Peyer's patch (tissue), 4 donors: ENCODE measurements around the gene GAS6.

Experiments used
- POLR2A ChIP-seq, 2 donors: fragments of 450-650 bp; IDR thresholded peaks; one replicate each; pipeline ENCODE4 v1.5.1; 2017; ENCODE audit warnings: antibody characterized with exemption in 2 of 2, mild to moderate bottlenecking in 2 of 2, moderate library complexity in 2 of 2
- TF ChIP-seq, protein P1 (sequence below), 6 experiments: fragments of 450-650 bp in 4 of 6; fragments of 200-600 bp in 2 of 6; sonication (generic) in 1 of 6; IDR thresholded peaks; one replicate each; pipeline ENCODE4 v1.5.1; 2017 to 2019; ENCODE audit warnings: antibody characterized with exemption in 6 of 6, mild to moderate bottlenecking in 3 of 6, moderate library complexity in 1 of 6

DNA sequence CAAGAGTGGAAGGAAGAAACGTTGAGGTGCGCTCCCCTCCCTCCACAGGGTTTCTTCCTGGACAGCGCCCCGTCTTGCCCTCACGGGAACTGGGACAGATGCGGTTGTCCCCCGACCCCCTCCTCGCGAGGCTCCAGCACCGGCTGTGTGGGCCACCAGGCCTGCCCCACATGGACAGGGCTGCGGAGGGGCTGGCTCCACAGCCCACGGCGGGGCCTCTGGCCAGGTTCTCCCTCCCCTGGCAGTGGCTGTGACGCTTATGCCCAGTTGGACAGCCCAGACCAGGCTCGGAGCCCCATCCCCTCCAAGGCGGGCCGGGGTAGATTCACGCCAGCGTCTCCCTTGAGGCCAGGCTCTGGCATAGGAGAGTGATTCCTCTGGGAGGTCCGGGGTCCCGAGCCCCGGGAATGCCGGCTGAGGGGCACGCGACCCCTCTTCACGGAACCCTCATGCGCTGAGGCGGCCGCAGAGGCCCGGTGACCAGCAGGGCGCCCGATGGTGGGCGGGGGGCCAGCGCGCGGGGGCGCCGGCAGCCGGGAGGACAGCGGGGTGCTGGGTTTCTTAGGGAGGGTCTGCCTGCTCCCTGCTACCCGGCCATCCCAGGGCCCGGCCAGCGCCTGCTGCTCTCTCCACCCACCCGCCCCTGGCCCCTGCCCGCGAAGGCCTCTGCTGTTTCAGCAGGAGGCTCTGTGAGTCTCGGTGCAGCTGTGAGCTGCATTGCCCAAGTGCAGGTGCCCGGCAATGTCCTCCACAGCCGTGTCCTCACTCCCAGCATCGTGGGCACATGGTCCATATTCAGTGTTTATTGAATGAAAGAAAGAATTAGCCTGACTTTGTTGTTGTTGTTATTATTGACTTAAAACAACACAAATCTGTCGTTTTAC, 20.3 kb upstream of the GAS6 start:
- TF ChIP-seq, protein P1, sequence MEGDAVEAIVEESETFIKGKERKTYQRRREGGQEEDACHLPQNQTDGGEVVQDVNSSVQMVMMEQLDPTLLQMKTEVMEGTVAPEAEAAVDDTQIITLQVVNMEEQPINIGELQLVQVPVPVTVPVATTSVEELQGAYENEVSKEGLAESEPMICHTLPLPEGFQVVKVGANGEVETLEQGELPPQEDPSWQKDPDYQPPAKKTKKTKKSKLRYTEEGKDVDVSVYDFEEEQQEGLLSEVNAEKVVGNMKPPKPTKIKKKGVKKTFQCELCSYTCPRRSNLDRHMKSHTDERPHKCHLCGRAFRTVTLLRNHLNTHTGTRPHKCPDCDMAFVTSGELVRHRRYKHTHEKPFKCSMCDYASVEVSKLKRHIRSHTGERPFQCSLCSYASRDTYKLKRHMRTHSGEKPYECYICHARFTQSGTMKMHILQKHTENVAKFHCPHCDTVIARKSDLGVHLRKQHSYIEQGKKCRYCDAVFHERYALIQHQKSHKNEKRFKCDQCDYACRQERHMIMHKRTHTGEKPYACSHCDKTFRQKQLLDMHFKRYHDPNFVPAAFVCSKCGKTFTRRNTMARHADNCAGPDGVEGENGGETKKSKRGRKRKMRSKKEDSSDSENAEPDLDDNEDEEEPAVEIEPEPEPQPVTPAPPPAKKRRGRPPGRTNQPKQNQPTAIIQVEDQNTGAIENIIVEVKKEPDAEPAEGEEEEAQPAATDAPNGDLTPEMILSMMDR (IDR thresholded peaks at IDR 0.05), result no peak
- no peak for TF ChIP-seq POLR2A (IDR thresholded peaks at IDR 0.05)
